ENCODE results near the gene FMN1. TPM values are rescaled to one million over a fixed set of nuclear protein-coding genes. Genes with fewer than 3 reads are reported as not detected.
A peak's percentile ranks its signal among the peaks of the same experiment; 100 is the strongest.

Gene FMN1
- total and polyA plus RNA-seq, 7 donors, result 3.0 to 19.9 (median 6.7) TPM

DNA sequence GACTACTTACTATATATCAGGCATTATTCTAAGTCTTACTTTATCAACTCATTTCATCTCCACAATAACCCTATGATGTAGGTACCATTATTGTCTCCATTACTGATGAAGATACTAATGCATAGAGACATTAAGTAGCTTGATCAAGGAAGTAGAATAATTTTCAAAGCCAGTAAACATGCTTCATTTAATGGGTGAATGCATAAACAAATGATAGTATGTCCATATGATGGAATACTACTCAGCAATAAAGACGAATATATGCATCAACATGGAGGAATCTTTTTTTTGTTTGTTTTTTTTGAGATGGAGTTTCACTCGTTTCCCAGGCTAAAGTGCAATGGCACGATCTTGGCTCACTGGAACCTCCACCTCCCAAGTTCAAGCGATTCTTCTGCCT lies 184.9 kb downstream of the FMN1 start:
- H3K9me3 ChIP-seq, result no peaks in the 10 kb centered on the region
- intact Hi-C loops (cut with DNase I), result no loop called here
- no peak overlapping the region for H3K27ac ChIP-seq
- no peak for DNase-seq
- 92 to 95% methylated on average over 4 of the region's 4 CpGs for WGBS, 2 donors
- TF ChIP-seq POLR2A (IDR thresholded peaks at IDR 0.05) (no peak), EP300 (IDR thresholded peaks at IDR 0.05) (no peak), POLR2AphosphoS5 (IDR thresholded peaks at IDR 0.05) (no peak)
- TF ChIP-seq, protein P1, sequence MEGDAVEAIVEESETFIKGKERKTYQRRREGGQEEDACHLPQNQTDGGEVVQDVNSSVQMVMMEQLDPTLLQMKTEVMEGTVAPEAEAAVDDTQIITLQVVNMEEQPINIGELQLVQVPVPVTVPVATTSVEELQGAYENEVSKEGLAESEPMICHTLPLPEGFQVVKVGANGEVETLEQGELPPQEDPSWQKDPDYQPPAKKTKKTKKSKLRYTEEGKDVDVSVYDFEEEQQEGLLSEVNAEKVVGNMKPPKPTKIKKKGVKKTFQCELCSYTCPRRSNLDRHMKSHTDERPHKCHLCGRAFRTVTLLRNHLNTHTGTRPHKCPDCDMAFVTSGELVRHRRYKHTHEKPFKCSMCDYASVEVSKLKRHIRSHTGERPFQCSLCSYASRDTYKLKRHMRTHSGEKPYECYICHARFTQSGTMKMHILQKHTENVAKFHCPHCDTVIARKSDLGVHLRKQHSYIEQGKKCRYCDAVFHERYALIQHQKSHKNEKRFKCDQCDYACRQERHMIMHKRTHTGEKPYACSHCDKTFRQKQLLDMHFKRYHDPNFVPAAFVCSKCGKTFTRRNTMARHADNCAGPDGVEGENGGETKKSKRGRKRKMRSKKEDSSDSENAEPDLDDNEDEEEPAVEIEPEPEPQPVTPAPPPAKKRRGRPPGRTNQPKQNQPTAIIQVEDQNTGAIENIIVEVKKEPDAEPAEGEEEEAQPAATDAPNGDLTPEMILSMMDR (IDR thresholded peaks at IDR 0.05), result no peak
- H3K4me1 ChIP-seq, result peaks cover 0 to 14% (median 10%) of the 10 kb centered on the region in 4 donors
- no peaks in the 10 kb centered on the region for H3K27me3 ChIP-seq
- H3K36me3 ChIP-seq, result no peaks in the 10 kb centered on the region
- no peak overlapping the region for H3K4me3 ChIP-seq

DNA sequence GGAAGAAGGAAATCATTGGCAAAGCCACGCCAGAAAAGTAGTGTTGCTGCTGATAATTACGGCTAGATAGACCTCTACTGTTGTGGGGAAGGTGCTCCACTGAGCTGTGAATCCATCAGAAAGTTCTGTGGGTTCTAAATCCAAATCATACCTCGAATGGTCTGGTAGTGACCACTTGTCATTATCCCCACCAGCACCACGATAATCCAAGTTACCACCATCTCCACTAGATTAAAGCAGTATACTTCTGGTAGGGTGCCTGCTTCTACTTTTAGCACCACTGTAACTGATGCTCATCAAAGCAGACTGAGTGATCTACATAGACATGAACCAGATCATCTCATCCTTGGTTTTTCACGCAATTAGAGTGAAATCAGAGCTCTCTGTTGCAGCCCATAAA lies 185.5 kb downstream of the FMN1 start:
- intact Hi-C loops (cut with DNase I), result no loop called here
- no peak overlapping the region for H3K4me3 ChIP-seq
- H3K27ac ChIP-seq, result peak overlapping the region in 2 of 4 donors; percentile 40 to 54
- peaks cover 0 to 14% (median 10%) of the 10 kb centered on the region in 4 donors for H3K4me1 ChIP-seq
- no peaks in the 10 kb centered on the region for H3K9me3 ChIP-seq
- WGBS, 2 donors, result 84 to 90% methylated on average over 5 of the region's 5 CpGs
- no peak for DNase-seq
- no peaks in the 10 kb centered on the region for H3K27me3 ChIP-seq
- TF ChIP-seq POLR2A (IDR thresholded peaks at IDR 0.05), result no peak
- TF ChIP-seq, protein P1 (IDR thresholded peaks at IDR 0.05), result no peak
- no peak for TF ChIP-seq EP300 (IDR thresholded peaks at IDR 0.05)
- no peak for TF ChIP-seq POLR2AphosphoS5 (IDR thresholded peaks at IDR 0.05)
- no peaks in the 10 kb centered on the region for H3K36me3 ChIP-seq

DNA sequence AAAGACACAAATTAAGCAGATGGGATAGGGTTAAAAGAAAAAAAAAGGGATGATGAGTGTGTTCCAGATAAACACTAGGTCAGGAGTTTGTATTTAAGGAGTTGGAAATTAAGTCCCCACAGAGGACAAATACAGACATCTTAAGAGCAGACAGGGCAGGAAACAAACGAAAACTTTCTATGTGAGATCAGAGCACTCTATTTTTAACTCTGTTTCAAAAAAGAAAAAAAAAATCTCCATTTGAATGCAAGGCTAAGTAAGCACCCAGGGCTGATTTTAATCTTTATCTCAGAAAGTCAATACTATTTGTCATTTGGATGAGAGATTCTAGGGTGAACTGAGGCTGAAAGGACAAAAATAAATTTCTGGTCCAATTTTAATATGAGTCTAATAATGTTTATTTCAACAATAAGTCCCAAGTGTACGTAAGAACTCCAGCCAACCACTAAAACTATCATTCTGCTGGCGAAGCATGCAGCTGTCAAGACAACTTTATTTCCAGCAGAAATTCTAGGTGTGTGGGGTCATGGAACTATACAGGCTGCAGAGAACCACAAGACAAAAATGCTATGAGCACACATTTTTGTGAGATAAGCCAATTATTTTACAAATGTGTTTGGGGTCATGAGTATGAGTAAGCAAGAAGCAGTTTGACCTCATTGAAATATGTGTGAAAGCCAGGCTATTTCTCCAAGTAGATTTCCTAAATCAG lies 186.1 kb downstream of the FMN1 start:
- Histone ChIP-seq H3K27me3 (no peaks in the 10 kb centered on the region), H3K4me3 (no peak overlapping the region), H3K9me3 (no peaks in the 10 kb centered on the region), H3K27ac (peak overlapping the region in 3 of 4 donors; percentile 39 to 54 (median 40)), H3K36me3 (no peaks in the 10 kb centered on the region), H3K4me1 (peaks cover 0 to 14% (median 10%) of the 10 kb centered on the region in 4 donors)
- peak; percentile 77 for DNase-seq
- intact Hi-C loops (cut with DNase I), result no loop called here
- TF ChIP-seq EP300 (IDR thresholded peaks at IDR 0.05), result peak in 1 of 4 donors; percentile 42
- peak; percentile 45 to 65 (median 52) for TF ChIP-seq POLR2AphosphoS5 (IDR thresholded peaks at IDR 0.05)
- TF ChIP-seq, protein P1 (IDR thresholded peaks at IDR 0.05), result no peak
- 64 to 79% methylated on average over 3 of the region's 3 CpGs for WGBS, 2 donors

DNA sequence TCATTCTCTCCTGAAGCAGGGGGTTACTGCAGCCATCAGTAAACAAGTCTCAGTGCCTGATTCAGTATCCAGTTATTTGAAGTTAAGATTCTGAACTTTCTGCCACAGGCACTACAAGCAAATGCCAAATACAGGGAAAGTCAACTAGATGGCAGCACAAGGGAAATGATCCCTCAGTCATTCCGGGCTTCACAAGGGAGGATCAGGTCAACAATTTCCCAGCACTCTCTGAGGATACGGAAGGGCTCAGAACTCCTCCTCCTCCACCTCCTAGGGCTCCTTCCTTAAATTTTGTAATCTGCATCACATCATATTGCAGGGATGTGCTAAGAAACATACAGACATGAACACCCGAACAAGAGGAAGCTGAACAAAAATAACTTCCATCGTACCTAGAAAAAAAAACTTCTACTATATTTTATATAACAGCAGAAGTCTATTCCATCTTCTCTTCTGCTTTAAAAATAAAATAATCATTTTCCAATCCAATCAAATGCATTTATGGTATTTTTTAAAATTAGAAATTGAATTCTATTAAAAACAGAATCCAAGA lies 187.1 kb downstream of the FMN1 start:
- TF ChIP-seq POLR2A (IDR thresholded peaks at IDR 0.05), result no peak
- TF ChIP-seq POLR2AphosphoS5 (IDR thresholded peaks at IDR 0.05), result no peak
- TF ChIP-seq EP300 (IDR thresholded peaks at IDR 0.05), result no peak
- TF ChIP-seq, protein P1 (IDR thresholded peaks at IDR 0.05), result no peak
- Histone ChIP-seq H3K27me3 (no peaks in the 10 kb centered on the region), H3K4me3 (no peak overlapping the region), H3K36me3 (no peaks in the 10 kb centered on the region), H3K27ac (peak overlapping the region in 1 of 4 donors; percentile 54), H3K9me3 (no peaks in the 10 kb centered on the region), H3K4me1 (peaks cover 0 to 14% (median 10%) of the 10 kb centered on the region in 4 donors)
- intact Hi-C loops (cut with DNase I), result no loop called here
- WGBS, 2 donors, result 40 to 79% methylated on average over 4 of the region's 4 CpGs
- DNase-seq, result no peak
